GM11168 (cell line): ENCODE data around the gene FHDC1.

Experiments used
- in situ Hi-C: fragments of 300-500 bp; cut with MboI; formaldehyde crosslinking; loops from one replicate; pipeline ENCODE4 v1.12.0; 2022; ENCODE audit warnings: low sequenced_read_pairs; ENCODE audit not compliant: unreplicated experiment

FHDC1 gene

GRCh38 chr4:153000076-153000420 lies 63.9 kb downstream of the FHDC1 start:
- in situ Hi-C loops = no loop called here

GRCh38 chr4:153001626-153002025 lies 65.5 kb downstream of the FHDC1 start:
- in situ Hi-C loops = no loop called here

GRCh38 chr4:153002110-153002509 lies 66.0 kb downstream of the FHDC1 start:
- in situ Hi-C loops = no loop called here

GRCh38 chr4:153004081-153004850 lies 68.1 kb downstream of the FHDC1 start:
- in situ Hi-C loops = no loop called here

GRCh38 chr4:153005899-153006381 lies 69.8 kb downstream of the FHDC1 start:
- in situ Hi-C loops = no loop called here

GRCh38 chr4:153008578-153009199 lies 72.6 kb downstream of the FHDC1 start:
- in situ Hi-C loops = no loop called here

GRCh38 chr4:153010146-153010545 lies 74.0 kb downstream of the FHDC1 start:
- in situ Hi-C loops = no loop called here

GRCh38 chr4:153013202-153013977 lies 77.3 kb downstream of the FHDC1 start:
- in situ Hi-C loops = no loop called here

- in situ Hi-C loops = no loop called here
Observed at GRCh38 chr4:153014460-153014859, 78.3 kb downstream of the FHDC1 start.

GRCh38 chr4:153016592-153016991 lies 80.5 kb downstream of the FHDC1 start:
- in situ Hi-C loops = no loop called here

GRCh38 chr4:153018031-153018430 lies 81.9 kb downstream of the FHDC1 start:
- in situ Hi-C loops = no loop called here

GRCh38 chr4:153018684-153019083 lies 82.6 kb downstream of the FHDC1 start:
- in situ Hi-C loops = no loop called here

GRCh38 chr4:153019906-153020305 lies 83.8 kb downstream of the FHDC1 start:
- in situ Hi-C loops = no loop called here

- in situ Hi-C loops = no loop called here
Observed at GRCh38 chr4:153020457-153020856, 84.3 kb downstream of the FHDC1 start.

- in situ Hi-C loops = no loop called here
Observed at GRCh38 chr4:153021276-153021675, 85.2 kb downstream of the FHDC1 start.

- in situ Hi-C loops = no loop called here
Observed at GRCh38 chr4:153022241-153022715, 86.2 kb downstream of the FHDC1 start.

- in situ Hi-C loops = no loop called here
Observed at GRCh38 chr4:153023139-153023538, 87.0 kb downstream of the FHDC1 start.

- in situ Hi-C loops = no loop called here
Observed at GRCh38 chr4:153023692-153024394, 87.7 kb downstream of the FHDC1 start.

GRCh38 chr4:153024466-153024865 lies 88.3 kb downstream of the FHDC1 start:
- in situ Hi-C loops = no loop called here

- in situ Hi-C loops = no loop called here
Observed at GRCh38 chr4:153025406-153025805, 89.3 kb downstream of the FHDC1 start.
